Measurements from ENCODE around the gene MTUS2.

DNA sequence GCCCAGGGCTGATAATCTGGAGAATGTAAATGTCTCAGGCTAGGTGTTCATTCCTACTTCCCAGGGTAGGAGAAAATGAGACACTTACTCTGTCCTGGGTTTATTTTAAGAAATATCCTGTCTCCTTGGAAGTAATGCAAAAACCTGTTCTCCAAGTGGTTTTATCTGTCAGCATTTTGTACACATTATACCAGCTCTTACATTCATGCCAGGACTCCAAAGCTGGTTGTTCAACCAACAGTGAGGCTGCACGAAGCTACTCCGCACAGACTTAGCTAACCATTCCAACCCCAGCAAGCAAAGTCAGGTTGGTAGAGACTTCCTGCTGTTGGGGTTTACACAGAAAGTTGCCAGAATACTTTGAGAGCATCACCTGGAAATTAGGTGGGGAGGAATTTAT lies 719.7 kb downstream of the MTUS2 start:
- no peak for TF ChIP-seq ZNF274 (IDR thresholded peaks at IDR 0.05; ENCODE audit: low read depth, low read length)
- TF ChIP-seq YY1 (IDR thresholded peaks at IDR 0.05; ENCODE audit: insufficient read depth, insufficient read length) = no peak
